ENCODE results near the gene OR10G7.
A peak's percentile ranks its signal among the peaks of the same experiment; 100 is the strongest.

The OR10G7 gene, protein sequence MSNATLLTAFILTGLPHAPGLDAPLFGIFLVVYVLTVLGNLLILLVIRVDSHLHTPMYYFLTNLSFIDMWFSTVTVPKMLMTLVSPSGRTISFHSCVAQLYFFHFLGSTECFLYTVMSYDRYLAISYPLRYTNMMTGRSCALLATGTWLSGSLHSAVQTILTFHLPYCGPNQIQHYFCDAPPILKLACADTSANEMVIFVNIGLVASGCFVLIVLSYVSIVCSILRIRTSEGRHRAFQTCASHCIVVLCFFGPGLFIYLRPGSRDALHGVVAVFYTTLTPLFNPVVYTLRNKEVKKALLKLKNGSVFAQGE

DNA sequence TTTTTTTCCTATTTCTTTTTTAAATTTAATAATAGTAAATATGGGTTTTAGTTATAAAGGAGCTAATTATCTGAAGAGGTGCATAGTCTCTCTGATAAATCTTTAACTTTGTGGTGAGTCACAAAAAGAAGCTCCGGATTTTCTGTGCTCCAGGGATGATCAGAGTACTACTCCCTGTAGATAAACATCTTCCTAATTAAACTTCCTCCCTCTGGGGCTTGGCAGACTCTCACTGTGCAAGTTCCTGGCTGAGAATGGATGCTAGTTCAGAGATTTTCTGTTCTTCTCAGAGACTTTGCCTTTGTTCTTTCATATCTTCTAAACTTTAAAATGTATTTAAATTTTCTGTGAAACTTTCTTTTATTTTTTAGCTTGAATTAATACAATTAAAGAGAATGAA is at the start of gene OR10G7:
Gene OR10G7, minus strand, starts transcription at position 72 of the 400 bp plus-strand sequence. CDS start 2,324 bp downstream, outside the sequence.
- no peak for DNase-seq (ENCODE audit: low read depth in 2 of 2)

DNA sequence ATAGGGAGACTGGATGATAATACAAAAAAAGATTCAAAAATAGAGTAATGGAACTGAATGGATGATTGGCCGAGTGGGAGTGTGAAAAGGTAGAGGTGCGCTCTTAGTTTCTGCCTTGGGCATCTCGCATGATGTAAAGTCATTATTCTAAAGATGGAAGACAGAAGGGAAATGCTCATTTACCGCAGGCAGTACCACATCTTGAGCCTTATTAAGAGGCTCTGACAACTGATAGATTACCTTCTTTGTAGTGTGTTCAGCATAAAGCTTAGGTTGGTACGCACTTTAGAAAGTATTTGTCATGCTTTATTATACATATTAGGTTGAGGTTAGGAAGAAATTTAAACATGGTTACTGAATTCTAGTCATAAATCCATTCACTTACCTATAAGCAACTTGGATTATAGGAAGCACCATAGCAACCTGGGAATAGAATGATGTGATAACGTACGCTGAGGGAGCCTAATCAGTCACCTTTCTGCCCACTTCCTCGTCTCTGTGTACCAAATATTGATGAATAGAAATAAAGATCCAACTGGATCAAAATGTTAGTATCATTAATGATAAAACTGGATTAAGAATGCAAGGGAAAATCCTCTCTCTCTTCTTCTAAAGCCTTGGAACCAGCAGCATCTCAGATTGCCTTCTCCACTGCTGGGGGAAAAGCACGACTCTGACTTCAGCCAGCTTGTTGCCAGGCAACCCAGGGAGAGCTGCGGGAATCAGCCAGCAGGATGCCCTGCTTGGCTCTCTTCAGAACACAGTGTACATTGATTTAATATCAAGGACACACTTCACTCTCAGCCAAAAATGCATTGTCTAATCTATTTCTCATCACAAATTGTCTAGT is 45.1 kb upstream of the OR10G7 start:
- DNase-seq (ENCODE audit: low read depth in 2 of 2) = no peak

DNA sequence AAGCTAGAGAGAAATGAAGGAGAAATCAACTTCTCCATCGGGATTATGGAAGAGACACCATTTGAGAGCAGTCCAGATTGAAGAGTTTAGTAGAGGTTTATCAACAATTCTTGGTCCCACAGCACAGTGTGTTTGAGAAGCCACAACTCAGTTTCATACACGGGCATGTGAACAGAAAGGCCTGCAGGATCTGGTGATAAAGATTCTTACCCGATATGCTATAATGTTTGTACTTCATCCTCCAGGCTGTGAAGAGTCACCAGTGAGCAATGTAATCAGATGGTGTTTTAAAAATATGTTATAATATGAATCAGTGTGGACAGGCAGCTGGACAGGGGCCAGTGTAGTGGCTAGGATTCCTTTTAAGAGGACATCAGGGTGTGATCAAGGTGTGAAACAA is 44.5 kb upstream of the OR10G7 start:
- DNase-seq (ENCODE audit: low read depth in 2 of 2) = no peak

DNA sequence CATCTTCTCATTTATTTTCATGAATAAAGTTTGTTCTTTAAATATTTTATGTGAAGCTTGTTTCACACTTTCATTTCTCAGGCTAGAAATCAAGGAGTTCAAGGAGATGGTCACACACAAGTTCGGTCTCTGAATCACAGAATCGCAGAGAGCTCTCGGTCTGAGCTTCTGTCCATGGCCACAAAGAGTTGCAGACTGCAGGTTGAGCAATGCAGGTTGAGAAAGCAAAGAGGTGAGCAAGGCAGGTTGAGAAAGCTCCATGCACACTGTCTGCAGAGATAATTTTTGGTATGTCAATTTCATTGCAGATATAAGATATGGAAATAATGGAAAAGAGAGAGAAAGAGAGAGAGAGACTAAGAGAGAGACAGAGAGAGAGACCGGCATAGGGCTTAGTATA is 41.2 kb upstream of the OR10G7 start:
- DNase-seq (ENCODE audit: low read depth in 2 of 2) = no peak

DNA sequence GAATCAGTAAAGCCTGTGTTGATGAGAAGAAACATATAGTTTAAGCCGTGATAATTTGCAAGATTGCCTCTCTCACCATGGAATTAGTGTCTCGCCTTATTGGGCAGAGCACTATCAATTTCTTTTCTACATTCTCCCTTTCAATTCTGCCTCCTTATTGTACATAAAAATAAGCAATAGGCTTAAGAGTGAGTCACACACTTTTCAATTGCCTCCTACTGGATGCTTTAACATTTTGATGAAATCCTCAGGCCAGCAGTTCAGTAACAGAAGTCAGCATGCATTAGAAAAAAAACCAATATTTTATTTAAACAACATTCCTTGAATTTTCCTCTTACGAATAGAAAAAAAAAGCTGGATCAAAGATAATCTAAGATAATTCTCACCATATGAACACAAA is 40.4 kb upstream of the OR10G7 start:
- DNase-seq (ENCODE audit: low read depth in 2 of 2) = no peak

DNA sequence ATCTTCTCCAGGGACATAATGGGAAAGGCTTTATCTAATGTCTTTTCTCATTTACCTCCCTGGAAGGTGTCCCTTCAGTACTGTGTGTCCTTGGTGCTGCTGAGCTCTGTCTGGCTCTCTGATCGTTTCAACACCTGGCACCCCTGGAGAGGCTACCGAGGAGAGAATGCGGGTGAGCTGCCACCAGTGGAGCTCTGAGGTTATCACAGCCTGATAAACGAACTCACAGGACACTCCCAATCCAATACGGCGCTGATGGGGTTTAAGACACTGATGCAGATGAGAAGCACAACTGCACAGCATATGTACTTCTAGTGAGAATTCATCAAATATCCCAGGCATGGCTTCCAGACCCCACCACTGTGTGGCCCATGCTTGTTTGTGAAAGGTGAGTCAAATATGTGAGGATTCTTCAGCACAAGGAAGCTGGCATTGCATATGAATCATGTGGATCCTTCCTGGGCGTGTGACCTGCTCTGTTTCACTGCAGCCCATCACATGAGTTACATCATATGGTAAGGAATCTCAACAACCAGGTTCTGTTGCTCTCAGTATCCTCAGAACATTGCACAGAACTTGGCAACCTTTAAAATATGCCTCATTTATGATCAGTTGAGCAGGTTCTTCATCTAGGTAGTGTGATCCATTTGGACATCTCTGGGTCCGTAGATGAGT is 39.3 kb upstream of the OR10G7 start:
- DNase-seq (ENCODE audit: low read depth in 2 of 2) = no peak

DNA sequence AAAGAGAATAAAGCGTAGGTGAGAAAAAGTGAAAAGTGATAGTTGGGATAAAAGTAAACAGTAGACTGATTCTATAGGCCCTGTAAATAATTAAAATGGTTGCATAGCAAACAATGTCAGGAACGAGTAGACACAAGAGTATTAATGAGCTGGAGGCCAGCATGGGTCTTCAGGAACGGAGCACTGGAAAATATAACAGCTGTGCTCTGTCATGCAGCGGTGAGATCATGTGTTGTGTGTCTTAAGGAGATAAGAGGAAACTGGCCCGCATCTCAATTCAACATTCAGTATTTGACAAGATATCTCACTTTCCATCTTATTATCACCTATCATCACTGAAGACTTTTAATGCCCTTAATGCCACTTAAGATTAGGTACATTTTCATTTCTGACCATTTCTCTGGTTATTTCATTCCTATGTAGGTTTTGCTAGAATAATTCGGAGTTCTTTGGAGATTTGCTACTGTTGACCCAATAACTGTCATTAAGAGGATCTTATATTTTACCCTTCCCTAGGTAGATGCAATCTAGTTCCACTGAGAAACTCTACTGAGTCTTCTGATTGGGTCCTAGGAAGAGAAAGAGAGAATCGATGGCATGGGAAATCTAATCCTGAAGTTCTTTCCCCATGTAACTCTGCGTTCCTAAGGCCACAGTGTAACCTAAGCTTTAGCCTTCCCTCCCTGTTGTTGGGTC is 38.7 kb upstream of the OR10G7 start:
- no peak for DNase-seq (ENCODE audit: low read depth in 2 of 2)

DNA sequence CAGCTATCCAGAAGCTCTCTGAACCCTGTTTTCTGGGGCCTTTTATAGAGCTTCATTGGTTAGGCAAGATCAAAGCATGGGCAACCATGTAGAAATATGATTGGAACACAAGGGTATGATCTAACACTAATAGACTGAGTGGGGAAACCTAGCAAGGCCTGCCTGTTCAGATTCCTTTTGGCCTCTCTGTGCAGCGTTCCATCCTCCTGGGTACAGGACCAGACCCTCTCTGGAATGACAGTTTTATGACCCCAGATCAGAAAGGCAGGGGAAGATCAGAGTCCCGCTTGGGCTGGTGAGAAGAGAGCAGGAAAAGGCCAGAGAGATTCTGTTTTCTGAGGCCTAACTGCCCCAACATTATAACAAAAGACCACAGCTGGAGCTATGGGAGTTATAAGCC is 37.5 kb upstream of the OR10G7 start:
- no peak for DNase-seq (ENCODE audit: low read depth in 2 of 2)

DNA sequence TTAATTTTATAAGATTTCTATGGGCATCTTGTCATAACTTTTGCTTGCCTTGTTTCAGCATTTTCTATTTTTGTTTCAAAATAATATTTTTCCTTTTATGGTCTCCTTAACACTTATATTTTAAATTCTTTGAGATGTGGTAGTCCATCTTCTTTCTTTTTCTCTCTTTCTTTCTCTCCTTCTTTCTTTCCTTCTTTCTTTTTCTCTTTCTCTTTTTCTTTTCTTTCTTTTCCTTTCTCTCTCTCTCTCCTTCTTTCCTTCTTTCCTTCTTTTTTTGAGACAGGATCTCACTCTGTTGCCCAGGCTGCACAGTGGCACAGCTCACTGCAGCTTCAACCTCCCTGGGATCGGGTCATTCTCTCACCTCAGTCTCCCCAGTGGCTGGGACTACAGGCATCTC is 36.1 kb upstream of the OR10G7 start:
- no peak for DNase-seq (ENCODE audit: low read depth in 2 of 2)

DNA sequence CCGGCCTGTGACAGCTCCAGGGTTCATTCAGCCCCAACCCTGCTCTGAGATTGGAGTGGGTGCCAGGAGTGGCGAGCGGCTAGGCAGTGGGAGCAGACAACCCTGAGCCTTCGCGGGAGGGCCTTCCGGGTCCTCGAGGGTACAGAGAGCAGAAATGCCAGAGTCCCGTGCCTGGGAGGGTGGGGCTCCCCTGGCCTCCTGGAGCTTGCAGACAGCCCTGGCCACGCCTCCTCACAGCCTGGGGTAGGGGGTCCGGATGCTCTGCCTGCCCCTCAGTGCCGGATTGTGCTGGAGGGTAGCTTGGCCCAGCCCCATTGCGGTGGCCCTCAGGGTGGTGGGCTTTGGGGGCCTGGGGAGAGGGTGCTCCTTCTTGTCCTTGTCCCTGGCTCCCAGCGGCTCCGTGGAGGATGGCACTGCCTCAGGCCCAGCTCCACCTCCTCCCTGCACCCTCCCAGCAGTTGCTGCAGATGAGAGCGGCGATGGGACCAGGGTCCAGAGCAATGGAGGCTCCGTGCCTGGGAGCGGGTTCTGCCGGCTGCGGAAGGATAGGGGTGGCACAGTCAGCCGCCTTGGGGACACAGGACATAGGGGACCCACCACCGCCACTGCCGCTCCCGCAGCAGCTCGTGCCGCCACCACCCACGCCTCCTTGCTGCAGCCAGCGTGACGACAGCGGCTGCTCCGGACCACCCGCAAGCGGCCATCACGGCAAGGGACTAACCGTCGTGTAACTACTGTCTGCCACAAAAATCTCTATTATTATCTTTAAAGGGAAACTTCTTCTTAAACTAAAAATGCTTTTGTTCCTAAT is 34.9 kb upstream of the OR10G7 start:
- no peak for DNase-seq (ENCODE audit: low read depth in 2 of 2)

DNA sequence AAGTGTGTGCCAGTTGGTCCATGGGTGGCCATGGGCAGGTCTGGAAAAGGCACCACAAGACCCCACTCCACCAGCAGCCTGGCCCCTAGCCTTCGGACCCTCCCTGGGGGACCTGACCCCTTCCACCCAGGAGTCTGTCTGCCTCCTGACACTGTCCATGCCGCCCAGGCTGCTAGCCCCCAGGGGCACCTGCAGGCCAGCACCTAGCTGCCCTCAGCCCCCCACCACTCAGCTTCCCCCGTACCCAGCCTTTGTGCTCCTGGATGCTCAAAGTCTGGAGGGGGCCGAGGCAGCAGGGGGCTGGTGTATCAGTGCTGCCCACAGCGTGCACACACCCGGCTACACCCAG is 34.3 kb upstream of the OR10G7 start:
- no peak for DNase-seq (ENCODE audit: low read depth in 2 of 2)

DNA sequence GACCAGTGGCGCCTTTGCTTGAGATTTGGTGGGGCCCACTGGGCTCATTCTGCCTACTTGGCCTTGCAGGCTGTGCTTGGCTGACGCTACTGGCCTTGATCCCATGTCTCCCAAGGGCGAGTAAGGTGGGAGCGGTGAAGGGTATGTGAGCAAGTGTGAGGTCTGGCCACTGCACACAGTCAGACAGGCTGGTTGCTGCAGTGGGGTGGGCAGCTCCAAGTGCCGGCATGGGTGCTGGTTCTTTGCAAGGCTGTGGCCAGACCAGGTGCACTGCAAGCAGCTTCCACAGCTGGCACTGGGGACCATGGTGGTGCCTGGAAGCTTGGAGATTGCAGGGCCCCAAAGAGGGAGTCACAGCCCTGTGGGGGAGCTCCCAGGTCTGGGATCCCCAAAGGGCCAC is 33.4 kb upstream of the OR10G7 start:
- no peak for DNase-seq (ENCODE audit: low read depth in 2 of 2)

DNA sequence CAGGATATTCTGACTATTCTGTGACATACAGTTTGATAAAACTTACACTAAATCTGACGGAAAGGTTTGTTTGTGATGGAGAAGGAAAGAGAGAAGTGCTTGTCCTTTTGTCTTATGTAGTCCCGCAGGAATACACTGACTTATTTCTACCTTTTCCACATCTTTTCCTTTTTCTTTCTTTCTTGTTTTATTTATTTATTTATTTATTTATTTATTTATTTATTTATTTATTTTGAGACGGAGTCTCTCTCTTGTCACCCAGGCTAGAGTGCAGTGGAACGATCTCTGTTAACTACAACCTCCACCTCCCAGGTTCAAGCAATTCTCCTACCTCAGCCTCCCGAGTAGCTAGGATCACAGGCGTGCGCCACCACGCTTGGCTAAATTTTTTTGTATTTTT is 31.0 kb upstream of the OR10G7 start:
- DNase-seq (ENCODE audit: low read depth in 2 of 2) = no peak

DNA sequence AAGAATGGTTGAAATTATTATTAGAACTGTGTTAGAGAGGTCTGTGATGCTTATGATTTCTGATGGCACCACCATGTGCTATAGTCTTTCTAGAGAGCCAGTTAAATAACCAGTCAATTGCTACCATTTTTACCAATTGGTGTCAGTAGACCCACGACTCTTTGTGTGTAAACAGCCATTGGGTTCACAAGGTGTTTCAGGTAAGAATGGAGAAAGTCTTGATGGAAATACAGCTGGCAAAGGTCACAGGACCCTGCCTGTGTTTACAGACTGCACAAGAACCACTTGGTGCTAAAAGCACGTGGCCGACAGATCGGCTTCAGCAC is 30.5 kb upstream of the OR10G7 start:
- no peak for DNase-seq (ENCODE audit: low read depth in 2 of 2)

DNA sequence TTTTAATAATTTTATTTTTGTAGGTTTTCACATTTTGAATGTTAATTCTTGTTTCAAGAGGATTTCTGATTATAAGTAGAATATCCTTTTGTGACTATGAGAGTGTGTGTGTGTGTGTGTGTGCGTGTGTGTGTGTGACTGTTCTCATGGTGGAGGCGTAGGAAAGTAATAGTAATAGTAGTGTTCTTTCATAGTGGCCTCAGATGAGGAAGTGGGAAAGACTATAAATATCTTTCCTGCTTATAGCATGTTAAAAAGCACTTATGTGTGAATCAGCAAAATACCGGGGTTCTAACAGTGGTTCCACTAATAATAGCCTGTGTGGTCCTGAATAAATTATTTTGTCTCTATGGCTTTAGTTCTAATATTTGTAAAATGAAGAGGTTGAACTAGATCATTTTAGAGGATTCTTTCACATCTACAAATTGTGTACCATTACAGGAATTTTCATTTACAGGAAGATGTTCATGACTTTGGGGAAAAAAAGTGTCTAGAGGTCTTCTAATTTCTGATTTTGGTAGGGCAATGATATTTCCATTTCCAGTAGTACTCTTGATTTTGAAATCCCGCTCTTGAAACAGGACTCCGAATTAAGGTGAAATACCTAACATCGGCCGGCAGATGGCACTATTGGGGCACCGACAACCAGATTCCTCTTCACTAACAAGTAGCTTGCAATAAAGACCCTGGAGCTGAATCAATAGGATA is 29.9 kb upstream of the OR10G7 start:
- peak; percentile 50 to 58 for DNase-seq (ENCODE audit: low read depth in 2 of 2)

DNA sequence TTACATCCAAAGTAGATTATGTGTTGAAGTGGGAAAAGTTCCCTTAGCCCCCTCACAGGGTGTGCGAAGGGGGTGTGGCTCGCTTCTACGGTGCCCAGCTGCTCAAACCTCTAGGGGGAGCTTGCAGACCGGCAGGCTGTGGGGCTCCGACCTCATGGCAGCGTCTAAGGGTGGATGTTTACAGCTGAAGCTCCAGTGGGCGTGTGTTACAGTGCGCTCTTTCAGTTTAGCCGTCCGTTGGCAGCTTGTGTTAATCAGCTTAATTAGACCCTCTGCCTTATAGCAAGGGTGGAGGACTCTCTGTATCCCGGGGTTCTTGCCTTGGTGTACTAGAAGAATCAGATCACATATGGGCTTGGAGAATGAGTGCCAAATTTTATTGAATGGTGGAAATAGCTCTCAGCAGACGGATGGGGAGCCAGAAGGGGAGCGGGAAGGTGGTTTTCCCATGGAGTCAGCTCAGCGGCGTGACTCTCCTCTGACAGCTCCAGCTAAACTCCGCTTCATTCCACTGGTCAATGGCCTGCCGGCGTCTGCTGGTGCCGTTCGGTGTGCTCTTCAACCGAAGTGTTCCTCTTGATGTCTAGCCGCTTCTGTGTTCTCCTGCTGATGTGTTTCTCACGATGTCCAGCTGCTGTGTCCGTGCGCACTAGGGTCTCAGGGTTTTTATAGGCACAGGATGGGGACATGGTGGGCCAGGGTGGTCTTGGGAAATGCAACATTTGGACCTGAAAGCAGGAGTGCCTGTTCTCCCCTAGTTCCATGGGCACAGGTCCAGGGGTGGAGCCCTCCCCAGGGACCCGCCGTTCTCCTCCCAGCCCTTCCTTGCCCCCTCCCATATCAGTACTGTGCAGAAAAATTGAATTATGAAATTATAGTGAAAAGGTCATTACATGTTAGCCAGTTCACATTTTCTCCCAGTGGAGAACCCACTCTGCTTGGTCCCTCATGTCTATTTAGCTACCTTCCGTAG is 28.6 kb upstream of the OR10G7 start:
- peak; percentile 23 to 32 for DNase-seq (ENCODE audit: low read depth in 2 of 2)

DNA sequence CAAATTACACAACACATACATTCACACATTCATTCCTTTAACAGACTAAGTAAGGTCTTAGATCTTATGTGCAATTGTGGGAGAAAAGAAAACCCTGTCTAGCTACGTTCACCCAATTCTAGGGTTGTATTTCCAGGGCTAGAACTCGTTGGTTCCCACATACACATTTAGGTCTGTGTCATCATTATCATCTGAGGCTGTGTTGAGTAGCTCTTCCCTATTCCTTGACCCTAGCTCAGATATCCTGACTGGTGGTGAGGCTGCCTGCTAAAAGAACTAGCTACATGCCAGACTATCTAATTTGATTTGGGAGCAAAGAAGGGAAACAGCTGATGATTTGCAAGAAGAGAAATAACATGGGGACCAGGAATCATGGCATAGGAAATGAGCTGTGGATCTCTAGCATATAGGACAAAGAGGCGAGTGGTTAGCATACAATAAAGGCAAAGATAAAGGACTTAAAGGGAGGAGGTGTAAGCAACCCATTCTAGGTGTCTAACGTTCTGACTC is 27.5 kb upstream of the OR10G7 start:
- no peak for DNase-seq (ENCODE audit: low read depth in 2 of 2)

DNA sequence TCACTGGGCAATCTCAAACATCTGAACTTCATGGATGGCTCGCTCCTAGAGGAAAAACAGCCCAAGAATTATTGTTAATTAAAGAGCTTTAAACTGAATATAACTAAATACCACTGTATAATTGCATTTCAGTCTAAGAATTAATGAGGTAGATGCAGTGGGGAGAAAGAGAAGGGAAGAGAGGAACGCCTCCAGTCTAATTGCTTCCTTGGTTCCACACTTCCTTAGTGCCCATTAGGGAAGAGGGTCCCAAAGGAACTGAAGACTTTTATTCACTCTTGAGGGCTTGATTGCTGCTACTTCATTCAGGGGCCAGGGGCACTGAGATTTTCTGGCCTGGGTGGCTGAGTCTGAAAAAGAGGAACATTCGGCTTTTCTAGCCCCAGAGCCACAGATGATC is 11.8 kb upstream of the OR10G7 start:
- no peak for DNase-seq (ENCODE audit: low read depth in 2 of 2)

DNA sequence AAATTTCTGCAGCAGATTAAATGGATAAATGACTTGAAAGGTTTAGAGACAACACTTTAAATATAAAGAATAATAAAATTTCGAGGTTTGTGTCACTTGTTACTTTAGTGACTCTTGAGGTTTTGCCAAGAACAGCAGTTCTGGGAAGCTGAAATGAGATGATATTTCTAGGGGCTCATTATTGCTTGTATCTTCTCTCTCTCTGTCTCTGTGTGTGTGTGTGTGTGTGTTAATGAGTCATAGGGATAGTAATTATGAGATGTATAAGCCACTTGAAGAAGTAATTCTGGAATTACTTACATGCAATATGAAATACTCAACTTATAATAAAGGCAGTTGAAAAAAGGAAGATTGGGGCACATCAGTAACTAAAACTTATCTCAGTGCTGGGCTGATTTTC is 9.6 kb upstream of the OR10G7 start:
- DNase-seq (ENCODE audit: low read depth in 2 of 2) = no peak
